ENCODE data around the gene HTR6.
"Not testable (repeated sequence)": the region's sequence is repeated elsewhere in the genome, so short reads cannot be mapped to it uniquely, and the experiment has no call there.

The HTR6 gene

GRCh38 chr1:19625291-19625937, 39.3 kb upstream of the HTR6 start:
- H3K9ac ChIP-seq (ENCODE audit: low read depth, low read length): no peak overlapping the region
- DNase-seq (no peak), ATAC-seq (ENCODE audit: insufficient read depth, low read depth) (no peak)
- H3K27me3 ChIP-seq (ENCODE audit: insufficient read depth, low read length, poor library complexity): no peaks in the 10 kb centered on the region
- H3K9me3 ChIP-seq (ENCODE audit: insufficient read depth, low read length, severe bottlenecking): no peaks in the 10 kb centered on the region
- H3K4me3 ChIP-seq (ENCODE audit: low read depth in 1 of 2, low read length in 2 of 2): no peak overlapping the region
- no peak overlapping the region for H3K27ac ChIP-seq (ENCODE audit: low read length)
- no peak overlapping the region for H2AFZ ChIP-seq (ENCODE audit: low read depth, low read length)
- H3K4me1 ChIP-seq (ENCODE audit: insufficient read depth, low read length): no peaks in the 10 kb centered on the region
- TF ChIP-seq EZH2 (IDR thresholded peaks at IDR 0.05; ENCODE audit: borderline replicate concordance, low read depth, low read length, severe bottlenecking): no peak
- no peak for TF ChIP-seq CTCF (IDR thresholded peaks at IDR 0.05; ENCODE audit: borderline replicate concordance, extremely low read depth, low read length, poor library complexity, severe bottlenecking)
- peaks cover 14% of the 10 kb centered on the region; the same call in 1 of the 2 replicates for H4K20me1 ChIP-seq (ENCODE audit: insufficient read depth, low read length)
- peaks cover 48% of the 10 kb centered on the region for H3K36me3 ChIP-seq (ENCODE audit: insufficient read depth, low read length)
- H3K79me2 ChIP-seq (ENCODE audit: insufficient read depth, low read length): peaks cover 22% of the 10 kb centered on the region
- no peak overlapping the region for H3K4me2 ChIP-seq (ENCODE audit: insufficient read depth, low read length)

GRCh38 chr1:19628879-19629278, 35.8 kb upstream of the HTR6 start:
- Histone ChIP-seq H2AFZ (ENCODE audit: low read depth, low read length) (no peak overlapping the region), H3K9ac (ENCODE audit: low read depth, low read length) (no peak overlapping the region), H3K79me2 (ENCODE audit: insufficient read depth, low read length) (no peaks in the 10 kb centered on the region), H3K27ac (ENCODE audit: low read length) (no peak overlapping the region), H3K4me1 (ENCODE audit: insufficient read depth, low read length) (no peaks in the 10 kb centered on the region), H3K4me3 (ENCODE audit: low read depth in 1 of 2, low read length in 2 of 2) (no peak overlapping the region), H3K4me2 (ENCODE audit: insufficient read depth, low read length) (no peak overlapping the region), H3K9me3 (ENCODE audit: insufficient read depth, low read length, severe bottlenecking) (no peaks in the 10 kb centered on the region), H3K36me3 (ENCODE audit: insufficient read depth, low read length) (peaks cover 41% of the 10 kb centered on the region), H4K20me1 (ENCODE audit: insufficient read depth, low read length) (peaks cover 3% of the 10 kb centered on the region; the same call in 1 of the 2 replicates), H3K27me3 (ENCODE audit: insufficient read depth, low read length, poor library complexity) (no peaks in the 10 kb centered on the region)
- DNase-seq (no peak), ATAC-seq (ENCODE audit: insufficient read depth, low read depth) (no peak)
- TF ChIP-seq CTCF (IDR thresholded peaks at IDR 0.05; ENCODE audit: borderline replicate concordance, extremely low read depth, low read length, poor library complexity, severe bottlenecking): no peak
- no peak for TF ChIP-seq EZH2 (IDR thresholded peaks at IDR 0.05; ENCODE audit: borderline replicate concordance, low read depth, low read length, severe bottlenecking)

- no peak for ATAC-seq (ENCODE audit: insufficient read depth, low read depth)
- H3K4me1 ChIP-seq (ENCODE audit: insufficient read depth, low read length): no peaks in the 10 kb centered on the region
- H3K36me3 ChIP-seq (ENCODE audit: insufficient read depth, low read length): peaks cover 38% of the 10 kb centered on the region
- no peak overlapping the region for H2AFZ ChIP-seq (ENCODE audit: low read depth, low read length)
- no peak overlapping the region for H3K9ac ChIP-seq (ENCODE audit: low read depth, low read length)
- H3K9me3 ChIP-seq (ENCODE audit: insufficient read depth, low read length, severe bottlenecking): no peaks in the 10 kb centered on the region
- no peak for TF ChIP-seq EZH2 (IDR thresholded peaks at IDR 0.05; ENCODE audit: borderline replicate concordance, low read depth, low read length, severe bottlenecking)
- TF ChIP-seq CTCF (IDR thresholded peaks at IDR 0.05; ENCODE audit: borderline replicate concordance, extremely low read depth, low read length, poor library complexity, severe bottlenecking): no peak
- H3K27ac ChIP-seq (ENCODE audit: low read length): no peak overlapping the region
- H4K20me1 ChIP-seq (ENCODE audit: insufficient read depth, low read length): peaks cover 3% of the 10 kb centered on the region; the same call in 1 of the 2 replicates
- no peak for DNase-seq
- no peak overlapping the region for H3K4me3 ChIP-seq (ENCODE audit: low read depth in 1 of 2, low read length in 2 of 2)
- no peaks in the 10 kb centered on the region for H3K27me3 ChIP-seq (ENCODE audit: insufficient read depth, low read length, poor library complexity)
- H3K79me2 ChIP-seq (ENCODE audit: insufficient read depth, low read length): no peaks in the 10 kb centered on the region
- no peak overlapping the region for H3K4me2 ChIP-seq (ENCODE audit: insufficient read depth, low read length)
These were observed 35.3 kb upstream of the HTR6 start for GRCh38 chr1:19629357-19629756.

- not testable (repeated sequence) for H3K79me2 ChIP-seq (ENCODE audit: insufficient read depth, low read length); ATAC-seq (ENCODE audit: insufficient read depth, low read depth); H3K4me3 ChIP-seq (ENCODE audit: low read depth in 1 of 2, low read length in 2 of 2); DNase-seq; H3K4me2 ChIP-seq (ENCODE audit: insufficient read depth, low read length); H3K27me3 ChIP-seq (ENCODE audit: insufficient read depth, low read length, poor library complexity); H3K9ac ChIP-seq (ENCODE audit: low read depth, low read length); H3K4me1 ChIP-seq (ENCODE audit: insufficient read depth, low read length); H3K9me3 ChIP-seq (ENCODE audit: insufficient read depth, low read length, severe bottlenecking); H3K27ac ChIP-seq (ENCODE audit: low read length); H4K20me1 ChIP-seq (ENCODE audit: insufficient read depth, low read length); H2AFZ ChIP-seq (ENCODE audit: low read depth, low read length)
- peaks cover 30% of the 10 kb centered on the region for H3K36me3 ChIP-seq (ENCODE audit: insufficient read depth, low read length)
These were observed 34.5 kb upstream of the HTR6 start for GRCh38 chr1:19630192-19630591.

Measured in DND-41 (cell line).